Natural killer cell treated with Interleukin-12 subunit alpha and Interleukin-12 subunit beta and Interleukin-15 and Interleukin-18, amount 100 ng/mL, for 72 hours (primary cell): ENCODE data around the gene ERN2. TPM values are rescaled to one million over a fixed set of nuclear protein-coding genes. Genes with fewer than 3 reads are reported as not detected.
"Not testable (repeated sequence)": the region's sequence is repeated elsewhere in the genome, so short reads cannot be mapped to it uniquely, and the experiment has no call there.

ENCODE experiments used
- ATAC-seq, 2 donors: fragments of 150-1000 bp; cut with Tn5 transposase in 1 of 2; sonication (Bioruptor Pico), chemical (Tn5 transposase) in 1 of 2; 2 replicates each; pipeline ENCODE4 v1.10.0; 2021
- DNase-seq: peaks from one replicate; pipeline ENCODE4 v3.0.0; 2022; ENCODE audit warnings: low spot score
- H3K27ac Mint-ChIP-seq, 2 donors: 1 replicate in 1 of 2; 2 replicates in 1 of 2; pipeline ENCODE4 v1.8.0; 2022; ENCODE audit warnings: mixed read lengths in 2 of 2, mild to moderate bottlenecking in 1 of 2, moderate library complexity in 1 of 2
- H3K27me3 Mint-ChIP-seq, 2 donors: 1 replicate in 1 of 2; 2 replicates in 1 of 2; pipeline ENCODE4 v1.8.0; 2022; ENCODE audit warnings: mixed read lengths in 2 of 2
- H3K36me3 Mint-ChIP-seq: one replicate; pipeline ENCODE4 v1.8.0; 2022; ENCODE audit warnings: mixed read lengths
- H3K4me1 Mint-ChIP-seq, 2 donors: 1 replicate in 1 of 2; 2 replicates in 1 of 2; pipeline ENCODE4 v1.8.0; 2022; ENCODE audit warnings: low read depth in 2 of 2, mixed read lengths in 2 of 2, mild to moderate bottlenecking in 1 of 2
- H3K4me3 Mint-ChIP-seq: one replicate; pipeline ENCODE4 v1.8.0; 2022; ENCODE audit warnings: mixed read lengths
- H3K9me3 Mint-ChIP-seq: 2 replicates; pipeline ENCODE4 v1.8.0; 2022; ENCODE audit warnings: mixed read lengths
- total RNA-seq, 2 donors: library from RNA; stranded (reverse); gene quantifications; one replicate each; pipeline ENCODE4 v1.2.3, GENCODE V29; 2022

The ERN2 gene
- not detected for total RNA-seq

GRCh38 chr16:23712976-23713375 is at the start of gene ERN2:
Gene ERN2 (minus strand): TSS chr16:23713222. CDS start chr16:23713187, 35 bp downstream.
- no peak within 1 kb of the TSS for H3K4me3 Mint-ChIP-seq
- H3K36me3 Mint-ChIP-seq = no peaks in the 10 kb centered on the region
- no peaks in the 10 kb centered on the region for H3K4me1 Mint-ChIP-seq
- ATAC-seq (peak; percentile 36 to 41), DNase-seq (no peak)
- peaks cover 34 to 35% of the 10 kb centered on the region in 2 donors for H3K27me3 Mint-ChIP-seq
- no peaks in the 10 kb centered on the region for H3K9me3 Mint-ChIP-seq
- H3K27ac Mint-ChIP-seq = no peak within 1 kb of the TSS

- Mint-ChIP-seq H3K36me3 (no peaks in the 10 kb centered on the region), H3K9me3 (no peaks in the 10 kb centered on the region), H3K4me3 (no peak overlapping the region), H3K4me1 (no peaks in the 10 kb centered on the region), H3K27me3 (peaks cover 25 to 38% of the 10 kb centered on the region in 2 donors), H3K27ac (no peak overlapping the region)
- no peak for DNase-seq
- no peak for ATAC-seq
Observed at GRCh38 chr16:23757937-23758619, 45.1 kb upstream of the ERN2 start.

- DNase-seq = no peak
- Mint-ChIP-seq H3K36me3 (no peaks in the 10 kb centered on the region), H3K27ac (no peak overlapping the region), H3K9me3 (no peaks in the 10 kb centered on the region), H3K27me3 (peaks cover 25 to 38% of the 10 kb centered on the region in 2 donors), H3K4me1 (no peaks in the 10 kb centered on the region), H3K4me3 (no peak overlapping the region)
- ATAC-seq = no peak
Observed at GRCh38 chr16:23757116-23757515, 44.1 kb upstream of the ERN2 start.

- Mint-ChIP-seq H3K9me3 (no peaks in the 10 kb centered on the region), H3K27me3 (peaks cover 26 to 40% of the 10 kb centered on the region in 2 donors), H3K27ac (no peak overlapping the region), H3K4me3 (no peak overlapping the region), H3K4me1 (no peaks in the 10 kb centered on the region), H3K36me3 (no peaks in the 10 kb centered on the region)
- DNase-seq (no peak), ATAC-seq (peak in 1 of 2 donors; percentile 31)
Observed at GRCh38 chr16:23755484-23755809, 42.4 kb upstream of the ERN2 start.

- Mint-ChIP-seq H3K9me3 (no peaks in the 10 kb centered on the region), H3K36me3 (no peaks in the 10 kb centered on the region), H3K4me3 (no peak within 1 kb of the TSS), H3K27ac (no peak within 1 kb of the TSS), H3K27me3 (peaks cover 25 to 36% of the 10 kb centered on the region in 2 donors), H3K4me1 (no peaks in the 10 kb centered on the region)
- no peak for DNase-seq
- peak in 1 of 2 donors; percentile 20 for ATAC-seq
Observed at GRCh38 chr16:23754594-23755483, 41.8 kb upstream of the ERN2 start, which contains the start of gene CHP2. Gene CHP2 (plus strand): TSS chr16:23755026. CDS start chr16:23755050, 24 bp downstream.

- Mint-ChIP-seq H3K36me3 (no peaks in the 10 kb centered on the region), H3K4me1 (no peaks in the 10 kb centered on the region), H3K27ac (no peak overlapping the region), H3K4me3 (no peak overlapping the region), H3K9me3 (no peaks in the 10 kb centered on the region), H3K27me3 (peaks cover 25 to 36% of the 10 kb centered on the region in 2 donors)
- ATAC-seq = no peak
- DNase-seq = no peak
Observed at GRCh38 chr16:23753908-23754593, 41.0 kb upstream of the ERN2 start.

GRCh38 chr16:23751053-23751452 is 38.0 kb upstream of the ERN2 start:
- H3K4me1 Mint-ChIP-seq, ATAC-seq, H3K27ac Mint-ChIP-seq, DNase-seq, H3K4me3 Mint-ChIP-seq, H3K36me3 Mint-ChIP-seq, H3K9me3 Mint-ChIP-seq: not testable (repeated sequence)
- peaks cover 13 to 24% of the 10 kb centered on the region in 2 donors for H3K27me3 Mint-ChIP-seq

GRCh38 chr16:23748630-23749029 is 35.6 kb upstream of the ERN2 start:
- Mint-ChIP-seq H3K9me3 (no peaks in the 10 kb centered on the region), H3K4me3 (no peak overlapping the region), H3K4me1 (no peaks in the 10 kb centered on the region), H3K27me3 (peaks cover 13 to 26% of the 10 kb centered on the region in 2 donors), H3K36me3 (no peaks in the 10 kb centered on the region), H3K27ac (no peak overlapping the region)
- ATAC-seq (no peak), DNase-seq (no peak)

- Mint-ChIP-seq H3K36me3 (no peaks in the 10 kb centered on the region), H3K4me1 (no peaks in the 10 kb centered on the region), H3K27ac (no peak overlapping the region), H3K4me3 (no peak overlapping the region), H3K9me3 (no peaks in the 10 kb centered on the region), H3K27me3 (peaks cover 24 to 39% of the 10 kb centered on the region in 2 donors)
- ATAC-seq = no peak
- DNase-seq = no peak
Observed at GRCh38 chr16:23745263-23745662, 32.2 kb upstream of the ERN2 start.

- Mint-ChIP-seq H3K36me3 (no peaks in the 10 kb centered on the region), H3K27me3 (peaks cover 24 to 41% of the 10 kb centered on the region in 2 donors), H3K4me1 (no peaks in the 10 kb centered on the region), H3K9me3 (no peaks in the 10 kb centered on the region), H3K4me3 (no peak overlapping the region), H3K27ac (no peak overlapping the region)
- DNase-seq (no peak), ATAC-seq (no peak)
Observed at GRCh38 chr16:23742766-23743165, 29.7 kb upstream of the ERN2 start.

- peaks cover 23 to 39% of the 10 kb centered on the region in 2 donors for H3K27me3 Mint-ChIP-seq
- H3K9me3 Mint-ChIP-seq = no peaks in the 10 kb centered on the region
- no peak for ATAC-seq
- H3K4me3 Mint-ChIP-seq = no peak overlapping the region
- H3K4me1 Mint-ChIP-seq = no peaks in the 10 kb centered on the region
- H3K36me3 Mint-ChIP-seq = no peaks in the 10 kb centered on the region
- DNase-seq = no peak
- H3K27ac Mint-ChIP-seq = no peak overlapping the region
Observed at GRCh38 chr16:23741675-23742303, 28.8 kb upstream of the ERN2 start.

- Mint-ChIP-seq H3K27ac (no peak overlapping the region), H3K36me3 (no peaks in the 10 kb centered on the region), H3K4me1 (peaks cover 0 to 4% of the 10 kb centered on the region in 2 donors), H3K4me3 (no peak overlapping the region), H3K27me3 (peaks cover 17 to 26% of the 10 kb centered on the region in 2 donors), H3K9me3 (no peaks in the 10 kb centered on the region)
- DNase-seq = no peak
- no peak for ATAC-seq
Observed at GRCh38 chr16:23739516-23739915, 26.5 kb upstream of the ERN2 start.

GRCh38 chr16:23737423-23738028 is 24.5 kb upstream of the ERN2 start:
- H3K4me3 Mint-ChIP-seq, H3K4me1 Mint-ChIP-seq, H3K9me3 Mint-ChIP-seq, H3K27ac Mint-ChIP-seq, ATAC-seq, H3K36me3 Mint-ChIP-seq, DNase-seq: not testable (repeated sequence)
- H3K27me3 Mint-ChIP-seq = peaks cover 9 to 15% of the 10 kb centered on the region in 2 donors
